NCI-H146 treated with DMSO at 0.1 percent for 48 hours (cell line): ENCODE measurements around the gene SSC4D.

Source experiments
- DNase-seq: peaks from one replicate; lab custom pipeline; 2025; ENCODE audit not compliant: unreplicated experiment; lab: John Stamatoyannopoulos, UW

Gene SSC4D

GRCh38 chr7:76356115-76356514 is 53.4 kb downstream of the SSC4D start:
- no peak for DNase-seq

DNA sequence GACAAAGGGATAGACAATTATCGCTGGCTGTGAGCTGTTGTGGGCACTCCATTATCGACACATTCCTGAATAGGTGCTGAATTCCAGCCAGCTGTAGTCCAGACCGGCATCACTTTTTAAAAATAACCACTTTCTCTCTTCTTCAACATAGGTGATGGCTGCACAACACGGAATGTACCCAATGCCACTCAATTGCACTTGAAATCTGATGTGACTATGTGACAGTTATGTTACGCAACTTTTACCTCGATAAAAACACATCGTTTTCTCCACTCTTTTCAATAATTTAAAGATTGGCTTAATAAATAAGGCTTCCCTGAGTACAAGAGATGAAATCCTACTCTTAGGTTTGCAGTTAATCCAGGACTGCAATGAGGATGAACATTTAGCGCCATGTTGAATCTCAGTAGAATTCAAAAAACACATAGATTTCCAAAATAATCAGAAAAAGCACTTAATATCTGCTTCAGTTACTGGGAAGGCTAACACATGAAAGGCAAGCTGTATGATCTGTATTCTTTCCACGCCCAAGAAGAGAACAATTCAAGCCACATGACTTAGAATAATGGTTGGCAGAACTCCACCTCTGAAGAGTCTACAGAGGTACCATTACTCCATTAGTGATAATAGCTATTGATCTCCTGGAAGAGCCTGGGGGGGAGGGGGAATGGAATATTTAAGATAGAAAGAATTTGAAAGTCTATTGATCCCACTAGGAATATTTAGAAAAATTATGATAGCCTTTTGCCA is 54.3 kb downstream of the SSC4D start:
- no peak for DNase-seq

DNA sequence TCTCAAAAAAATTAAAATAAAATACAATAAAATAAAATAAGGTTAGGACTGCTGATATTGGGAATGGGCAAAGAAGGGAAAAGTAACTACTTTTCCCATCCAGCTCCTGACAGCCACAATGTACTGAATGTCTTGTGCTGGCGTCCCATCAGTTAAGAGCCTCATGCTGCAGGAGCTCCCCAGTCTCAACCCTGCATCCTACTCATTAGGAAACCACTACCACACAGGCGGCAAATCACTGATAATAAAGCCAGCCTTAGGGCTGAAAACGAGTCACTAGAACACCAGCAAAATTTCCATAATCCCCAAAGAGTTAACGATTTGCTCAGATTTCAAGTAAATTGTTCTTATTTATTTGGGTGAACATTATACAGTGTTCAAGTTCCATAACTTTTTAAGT is 55.0 kb downstream of the SSC4D start:
- no peak for DNase-seq

DNA sequence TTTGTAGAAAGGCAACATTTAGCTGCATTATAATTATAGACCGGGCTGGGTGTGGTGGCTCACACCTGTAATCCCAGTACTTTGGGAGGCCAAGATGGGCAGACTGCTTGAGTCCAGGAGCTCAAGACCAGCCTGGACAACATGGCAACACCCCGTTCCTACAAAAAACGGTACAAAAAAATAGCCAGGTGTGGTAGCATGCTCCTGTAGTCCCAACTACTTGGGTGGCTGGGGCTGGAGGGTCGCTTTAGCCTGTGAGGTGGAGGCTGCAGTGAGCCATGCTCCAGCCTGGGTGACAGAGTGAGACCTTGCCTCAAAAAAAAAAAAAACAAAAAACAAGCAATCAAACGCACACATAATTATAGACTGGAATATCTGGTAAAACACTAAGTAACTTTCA is 55.8 kb downstream of the SSC4D start:
- no peak for DNase-seq

- no peak for DNase-seq
These were observed 57.3 kb downstream of the SSC4D start for GRCh38 chr7:76352193-76352592.

DNA sequence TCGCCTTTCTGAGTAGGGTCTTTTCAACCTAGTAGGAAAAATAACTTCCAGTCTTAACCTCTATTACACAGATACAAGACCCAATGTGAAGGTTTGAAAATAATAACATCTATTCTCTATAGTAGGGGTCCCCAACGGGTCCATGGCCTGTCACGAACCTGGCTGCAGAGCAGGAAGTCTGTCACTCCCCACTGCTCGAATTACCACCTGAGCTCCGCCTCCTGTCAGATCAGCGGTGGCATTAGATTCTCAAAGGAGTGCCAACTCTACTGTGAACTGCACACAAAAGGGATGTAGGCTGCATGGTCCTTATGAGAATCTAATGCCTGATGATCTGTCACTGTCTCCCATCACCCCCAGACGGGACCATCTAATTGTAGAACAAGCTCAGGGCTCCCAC is 58.1 kb downstream of the SSC4D start:
- no peak for DNase-seq

- DNase-seq, result no peak
These were observed 60.1 kb downstream of the SSC4D start for GRCh38 chr7:76349313-76349885.

DNA sequence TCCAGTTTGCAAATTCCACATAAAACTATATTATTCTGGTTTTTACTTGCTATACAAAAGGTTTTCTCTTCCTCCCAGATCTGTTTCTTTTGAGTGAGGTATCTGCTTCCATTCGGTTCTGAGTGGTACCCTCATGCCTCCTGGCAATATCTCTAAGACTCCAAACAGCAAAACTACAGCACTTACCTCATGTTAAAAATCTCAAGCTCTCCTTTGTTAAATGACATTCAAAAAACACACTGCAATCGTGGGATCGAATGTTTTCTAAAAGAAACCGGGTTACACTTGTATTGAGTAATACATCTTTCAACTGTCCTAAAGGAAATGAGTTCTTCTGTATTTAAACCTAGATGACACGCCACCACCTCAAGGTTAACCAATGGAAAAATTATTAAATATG is 61.8 kb downstream of the SSC4D start:
- no peak for DNase-seq

- DNase-seq, result no peak
These were observed 62.7 kb downstream of the SSC4D start for GRCh38 chr7:76346778-76347177.

DNA sequence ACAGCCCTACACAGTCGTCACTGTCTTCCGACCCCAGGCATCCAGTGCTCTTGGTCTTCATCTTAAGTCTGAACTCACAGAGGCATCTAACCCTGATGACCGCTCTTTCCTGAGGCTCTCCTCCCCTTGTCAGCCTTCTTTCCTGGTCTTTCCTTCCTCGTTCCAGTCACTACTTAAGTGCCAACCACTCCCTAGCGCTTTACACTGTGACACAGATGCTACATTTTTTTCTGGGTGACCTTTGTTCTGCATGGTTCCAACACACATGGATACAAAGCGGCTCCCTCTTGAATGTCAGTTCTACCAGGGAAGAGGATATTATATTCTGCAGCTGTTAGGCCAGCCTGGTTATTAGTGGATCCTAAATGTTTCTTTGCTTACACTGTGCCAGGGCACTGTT is 63.4 kb downstream of the SSC4D start:
- DNase-seq, result no peak

DNA sequence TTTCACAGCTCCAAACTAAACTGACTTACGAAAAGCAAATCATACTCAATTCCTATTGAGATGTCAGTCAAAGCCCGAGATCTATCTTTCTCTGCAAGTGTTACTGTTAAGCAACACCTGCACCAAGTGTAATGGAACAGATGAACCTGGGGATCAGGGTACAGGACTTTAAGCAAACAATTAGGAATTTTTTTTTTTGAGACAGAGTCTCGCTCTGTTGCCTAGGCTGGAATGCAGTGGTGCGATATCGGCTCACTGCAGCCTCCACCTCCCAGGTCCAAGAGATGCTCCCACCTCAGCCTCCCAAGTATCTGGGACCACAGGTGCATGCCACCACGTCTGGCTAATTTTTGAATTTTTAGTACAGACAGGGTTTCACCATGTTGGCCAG is 65.6 kb downstream of the SSC4D start:
- no peak for DNase-seq

- DNase-seq, result no peak
These were observed 66.1 kb downstream of the SSC4D start for GRCh38 chr7:76343294-76343930.

- DNase-seq, result no peak
These were observed 67.3 kb downstream of the SSC4D start for GRCh38 chr7:76342222-76342621.

DNA sequence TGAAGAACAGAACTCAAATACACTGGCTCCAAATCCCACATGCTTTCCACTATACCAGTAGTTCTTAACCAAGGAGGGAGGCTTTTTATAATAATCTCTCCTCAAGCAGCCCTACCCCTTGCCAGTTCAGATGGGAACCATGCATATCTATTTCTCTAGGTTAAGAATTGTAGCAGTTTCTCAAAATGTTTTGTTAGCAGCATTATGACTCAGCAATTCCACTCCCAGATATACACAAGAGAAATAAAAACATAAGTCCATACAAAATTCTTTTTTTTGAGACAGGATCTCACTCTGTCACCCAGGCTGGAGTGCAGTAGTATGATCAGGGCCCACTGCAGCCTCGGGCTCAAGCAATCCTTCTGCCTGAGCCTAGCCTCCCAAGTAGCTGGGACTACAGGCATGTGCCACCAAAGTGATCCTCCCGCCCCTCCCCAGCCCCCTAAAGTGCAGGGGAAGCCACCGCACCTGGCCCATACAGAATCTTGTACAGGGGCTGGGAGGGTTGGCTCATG is 68.8 kb downstream of the SSC4D start:
- DNase-seq, result no peak
